Fibroblast of the aortic adventitia (primary cell): ENCODE results near the gene TLR2. TPM values are rescaled to one million over a fixed set of nuclear protein-coding genes. Genes with fewer than 3 reads are reported as not detected.

ENCODE experiments used
- DNase-seq: peaks from one replicate; pipeline ENCODE4 v3.0.0-alpha.2; 2010; ENCODE audit warnings: low read depth
- H3K4me3 ChIP-seq: 2 replicates; pipeline ENCODE4 v1.5.1; 2011; ENCODE audit warnings: low read depth, mild to moderate bottlenecking, control low read depth, low read length, moderate library complexity
- total RNA-seq: library from RNA; depleted of rRNA; stranded (reverse); fragments of >200 nt; gene quantifications from 2 replicates; pipeline ENCODE4 v1.2.3, GENCODE V29; 2012; ENCODE audit warnings: low replicate concordance
- TF ChIP-seq, protein P1 (sequence below): IDR thresholded peaks from 2 replicates; pipeline ENCODE4 v1.5.1; 2011; ENCODE audit warnings: mild to moderate bottlenecking, low read length, control low read depth, inconsistent platforms; ENCODE audit not compliant: insufficient read depth

Gene TLR2
- total RNA-seq, 1 donor: not detected

GRCh38 chr4:153755186-153755585, 71.1 kb downstream of the TLR2 start:
- no peak for DNase-seq
- TF ChIP-seq, protein P1, sequence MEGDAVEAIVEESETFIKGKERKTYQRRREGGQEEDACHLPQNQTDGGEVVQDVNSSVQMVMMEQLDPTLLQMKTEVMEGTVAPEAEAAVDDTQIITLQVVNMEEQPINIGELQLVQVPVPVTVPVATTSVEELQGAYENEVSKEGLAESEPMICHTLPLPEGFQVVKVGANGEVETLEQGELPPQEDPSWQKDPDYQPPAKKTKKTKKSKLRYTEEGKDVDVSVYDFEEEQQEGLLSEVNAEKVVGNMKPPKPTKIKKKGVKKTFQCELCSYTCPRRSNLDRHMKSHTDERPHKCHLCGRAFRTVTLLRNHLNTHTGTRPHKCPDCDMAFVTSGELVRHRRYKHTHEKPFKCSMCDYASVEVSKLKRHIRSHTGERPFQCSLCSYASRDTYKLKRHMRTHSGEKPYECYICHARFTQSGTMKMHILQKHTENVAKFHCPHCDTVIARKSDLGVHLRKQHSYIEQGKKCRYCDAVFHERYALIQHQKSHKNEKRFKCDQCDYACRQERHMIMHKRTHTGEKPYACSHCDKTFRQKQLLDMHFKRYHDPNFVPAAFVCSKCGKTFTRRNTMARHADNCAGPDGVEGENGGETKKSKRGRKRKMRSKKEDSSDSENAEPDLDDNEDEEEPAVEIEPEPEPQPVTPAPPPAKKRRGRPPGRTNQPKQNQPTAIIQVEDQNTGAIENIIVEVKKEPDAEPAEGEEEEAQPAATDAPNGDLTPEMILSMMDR: no peak
- H3K4me3 ChIP-seq: no peak overlapping the region

Other genes starting within 250 kb of the TLR2 start
- 8.7 and 10.8 TPM in 2 replicates for gene TMEM131L, start 217.9 kb upstream of the TLR2 start, total RNA-seq
- gene RNF175, start 75.7 kb downstream of the TLR2 start, total RNA-seq: not detected in 2 replicates
- 0.27 and 1.8 TPM in 2 replicates for gene SFRP2, start 104.8 kb downstream of the TLR2 start, total RNA-seq